GM19023 (cell line): ENCODE results near the gene EMX2.

ENCODE experiments used
- ATAC-seq: cut with Tn5 transposase; IDR thresholded peaks from one replicate; pipeline ENCODE4 v1.9.1; 2021; ENCODE audit warnings: mild to moderate bottlenecking, moderate library complexity; ENCODE audit not compliant: unreplicated experiment

The EMX2 gene

GRCh38 chr10:117543225-117544003, 868 bp downstream of the EMX2 start:
- no peak for ATAC-seq

- no peak for ATAC-seq
Observed at GRCh38 chr10:117544004-117544701, 1.6 kb downstream of the EMX2 start.

- ATAC-seq, result no peak
Observed at GRCh38 chr10:117544711-117545140, 2.2 kb downstream of the EMX2 start.

GRCh38 chr10:117545141-117546019, 2.8 kb downstream of the EMX2 start:
- ATAC-seq, result no peak

GRCh38 chr10:117546020-117546580, 3.6 kb downstream of the EMX2 start:
- no peak for ATAC-seq

- ATAC-seq, result no peak
Observed at GRCh38 chr10:117546581-117547015, 4.1 kb downstream of the EMX2 start.

GRCh38 chr10:117547016-117547715, 4.6 kb downstream of the EMX2 start:
- ATAC-seq, result no peak

- ATAC-seq, result no peak
Observed at GRCh38 chr10:117547716-117548668, 5.4 kb downstream of the EMX2 start.

- ATAC-seq, result no peak
Observed at GRCh38 chr10:117549100-117549585, 6.6 kb downstream of the EMX2 start.

GRCh38 chr10:117550076-117550475, 7.5 kb downstream of the EMX2 start:
- ATAC-seq, result no peak

- ATAC-seq, result no peak
Observed at GRCh38 chr10:117550599-117551329, 8.2 kb downstream of the EMX2 start.

GRCh38 chr10:117551330-117552155, 9.0 kb downstream of the EMX2 start:
- no peak for ATAC-seq

GRCh38 chr10:117552156-117552631, 9.6 kb downstream of the EMX2 start:
- no peak for ATAC-seq

GRCh38 chr10:117552701-117553141, 10.2 kb downstream of the EMX2 start:
- ATAC-seq, result no peak

GRCh38 chr10:117553142-117553814, 10.7 kb downstream of the EMX2 start:
- ATAC-seq, result no peak

GRCh38 chr10:117553815-117554172, 11.2 kb downstream of the EMX2 start:
- ATAC-seq, result no peak
